Heart left ventricle (tissue), 16 donors: ENCODE data around the gene CCDC136. TPM values are rescaled to one million over a fixed set of nuclear protein-coding genes. Genes with fewer than 3 reads are reported as not detected.
A peak's percentile ranks its signal among the peaks of the same experiment; 100 is the strongest.

Source experiments
- ATAC-seq, 4 donors: fragments of 200-7000 bp; cut with Tn5 transposase; one replicate each; pipeline ENCODE4 v1.9.1; 2020 to 2022; ENCODE audit warnings: moderate library complexity in 4 of 4, mild to moderate bottlenecking in 3 of 4, moderate number of reproducible peaks in 1 of 4
- DNase-seq, 5 donors: peaks; one replicate each; pipeline ENCODE4 v3.0.0-alpha.2; 2020
- H3K27ac ChIP-seq, 12 donors: fragments of 200-600 bp; sonication (generic) in 4 of 12; one replicate each; pipeline versions ENCODE4 v1.5.0 to v1.8.0; 2016 to 2022; ENCODE audit warnings: mild to moderate bottlenecking in 2 of 12
- H3K27me3 ChIP-seq, 9 donors: fragments of 200-600 bp; sonication (generic) in 2 of 9; one replicate each; pipeline versions ENCODE4 v1.5.1 to v1.8.0; 2016 to 2022; ENCODE audit warnings: mild to moderate bottlenecking in 3 of 9
- H3K36me3 ChIP-seq, 9 donors: fragments of 200-600 bp; sonication (generic) in 2 of 9; one replicate each; pipeline versions ENCODE4 v1.5.0 to v1.8.0; 2018 to 2022; ENCODE audit warnings: mild to moderate bottlenecking in 2 of 9
- H3K4me1 ChIP-seq, 12 donors: fragments of 200-600 bp; sonication (generic) in 4 of 12; one replicate each; pipeline versions ENCODE4 v1.5.0 to v1.8.0; 2016 to 2022; ENCODE audit warnings: mild to moderate bottlenecking in 3 of 12
- H3K4me3 ChIP-seq, 12 donors: fragments of 200-600 bp; sonication (generic) in 4 of 12; one replicate each; pipeline versions ENCODE4 v1.5.0 to v1.8.0; 2017 to 2022; ENCODE audit warnings: mild to moderate bottlenecking in 9 of 12, moderate library complexity in 4 of 12
- H3K9me3 ChIP-seq, 12 donors: fragments of 200-600 bp; sonication (generic) in 4 of 12; one replicate each; pipeline versions ENCODE4 v1.5.0 to v1.8.0; 2016 to 2022; ENCODE audit warnings: mild to moderate bottlenecking in 1 of 12
- CTCF ChIP-seq, 12 donors: fragments of 200-600 bp; sonication (generic) in 4 of 12; IDR thresholded peaks; one replicate each; pipeline versions ENCODE4 v1.5.0 to v1.8.0; 2018 to 2022; ENCODE audit warnings: antibody characterized with exemption in 12 of 12, mild to moderate bottlenecking in 5 of 12
- POLR2A ChIP-seq, 2 donors: fragments of 450-650 bp; IDR thresholded peaks; one replicate each; pipeline ENCODE4 v1.6.1; 2017; ENCODE audit warnings: antibody characterized with exemption in 2 of 2, mild to moderate bottlenecking in 2 of 2, moderate library complexity in 2 of 2
- WGBS, 4 donors: extraction: QIAGEN DNeasy Blood & Tissue Kit in 2 of 4; methylation state at CpG; one replicate each; pipeline versions ENCODE4 v1.1.5 to v1.1.7; 2013 to 2018; 5-methylcytosine and 5-hydroxymethylcytosine counted together
- intact Hi-C, 10 donors: fragments of 100-400 bp; cut with DNase I; formaldehyde crosslinking; loops; one replicate each; pipeline versions ENCODE4 v1.11.1 to v1.14.2; 2022
- polyA plus RNA-seq, 2 donors: library from polyadenylated mRNA; stranded (reverse); fragments of 200-250 nt; gene quantifications; one replicate each; pipeline ENCODE4 v1.2.3, GENCODE V29; 2013
- total RNA-seq, 9 donors: library from RNA; depleted of rRNA in 2 of 9; stranded (reverse); fragments of >200 nt in 2 of 9; fragmentation: NEBNext Ultra II Directional in 3 of 9; extraction: Animal tissue kit (Norgen Biotek cat#: 25700) in 3 of 9; gene quantifications; one replicate each; pipeline versions ENCODE4 v1.1.0 to v1.2.4, GENCODE V29; 2016 to 2023
- donor health status: ischemic (EF 13 %, LVEDD 7.1; RV severe dilation, severe dysfunction).
- donor health status: healthy with polysubstance abuse.
- donor health status: DM: no; HTN: yes; CAD: no.
- donor health status: DM: no; HTN: no; CAD: no.
- donor health status: ischemic (EF 25% LVEDD 6.9; RV normal size, moderate dysfunction).
- donor health status: ischemic (EF 25% LVEDD 5.7; RV mildly dilated, moderate dysfunction).
- donor health status: healthy.
- donor health status: DM: yes; HTN: yes; CAD: no.
- donor health status: ischemic (EF 35%, LVEDD 5.7; RV mildly dilated, moderate dysfunction).
- donor health status: nonischemic (EF 11% LVEDD 7.7; RV severe dilation, severe dysfunction).
- donor health status: DM: yes; HTN: yes; CAD: no.
- donor health status: PGD.
- donor health status: ischemic (EF 29% LVEDD 5.4; RV normal size, mild dysfunction).
- donor health status: nonischemic (EF 23%, LVEDD 6.1; RV moderate dilation, normal function).

Gene CCDC136
- total and polyA plus RNA-seq, 11 donors = 6.4 to 22.8 (median 10.4) TPM

DNA sequence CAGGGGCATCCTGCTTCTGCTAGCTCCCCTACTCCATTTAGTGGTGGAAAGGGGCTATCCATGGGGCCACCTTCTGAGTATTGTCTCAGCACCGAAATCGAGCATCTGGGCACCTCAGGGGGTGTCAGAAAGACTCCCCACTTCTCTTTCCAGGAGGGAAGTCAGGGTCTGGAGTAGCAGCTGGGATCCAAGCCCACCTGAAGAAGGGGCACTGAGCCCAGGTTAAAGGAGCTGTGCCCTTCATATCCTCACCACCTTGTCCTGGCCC is 41.0 kb downstream of the CCDC136 start:
- Histone ChIP-seq H3K36me3 (peaks cover 0 to 34% (median 31%) of the 10 kb centered on the region in 9 donors), H3K4me3 (peak overlapping the region; percentile 20 to 94 (median 80)), H3K27me3 (peaks cover 0 to 31% (median 0%) of the 10 kb centered on the region in 9 donors), H3K27ac (peak overlapping the region; percentile 84 to 100 (median 96)), H3K4me1 (peaks cover 0 to 84% (median 54%) of the 10 kb centered on the region in 12 donors), H3K9me3 (no peaks in the 10 kb centered on the region)
- no peak for TF ChIP-seq POLR2A (IDR thresholded peaks at IDR 0.05)
- TF ChIP-seq CTCF (IDR thresholded peaks at IDR 0.05) = no peak
- 14 to 50% (median 20%) methylated on average over 2 of the region's 2 CpGs; no CpG with 5 or more reads in 1 of the 4 donors for WGBS, 4 donors
- ATAC-seq (no peak), DNase-seq (no peak)
- intact Hi-C loops = loop anchor here in 5 of 10 donors (2.0 to 5.0 kb wide), 5 partner anchors 30 to 96 kb away; partner anchors contain the start of genes CALU (in 2 of the 5), ATP6V1F (in 1 of the 5) and CCDC136 (in 1 of the 5)

- TF ChIP-seq POLR2A (IDR thresholded peaks at IDR 0.05) (no peak), CTCF (IDR thresholded peaks at IDR 0.05) (no peak)
- DNase-seq (peak; percentile 72 to 82 (median 80)), ATAC-seq (peak; percentile 7 to 32 (median 26))
- intact Hi-C loops = loop anchor here in 5 of 10 donors (2.0 to 5.0 kb wide), 5 partner anchors 29 to 96 kb away; partner anchors contain the start of genes CALU (in 2 of the 5), ATP6V1F (in 1 of the 5) and CCDC136 (in 1 of the 5)
- Histone ChIP-seq H3K27me3 (peaks cover 0 to 31% (median 0%) of the 10 kb centered on the region in 9 donors), H3K4me3 (peak overlapping the region in 11 of 12 donors; percentile 33 to 94 (median 80)), H3K9me3 (no peaks in the 10 kb centered on the region), H3K4me1 (peaks cover 0 to 88% (median 54%) of the 10 kb centered on the region in 12 donors), H3K27ac (peak overlapping the region; percentile 84 to 100 (median 96)), H3K36me3 (peaks cover 0 to 39% (median 36%) of the 10 kb centered on the region in 9 donors)
- WGBS, 4 donors = 7 to 11% (median 7%) methylated on average over 13 of the region's 13 CpGs
These were observed 41.6 kb downstream of the CCDC136 start for GRCh38 chr7:128833148-128833945.

DNA sequence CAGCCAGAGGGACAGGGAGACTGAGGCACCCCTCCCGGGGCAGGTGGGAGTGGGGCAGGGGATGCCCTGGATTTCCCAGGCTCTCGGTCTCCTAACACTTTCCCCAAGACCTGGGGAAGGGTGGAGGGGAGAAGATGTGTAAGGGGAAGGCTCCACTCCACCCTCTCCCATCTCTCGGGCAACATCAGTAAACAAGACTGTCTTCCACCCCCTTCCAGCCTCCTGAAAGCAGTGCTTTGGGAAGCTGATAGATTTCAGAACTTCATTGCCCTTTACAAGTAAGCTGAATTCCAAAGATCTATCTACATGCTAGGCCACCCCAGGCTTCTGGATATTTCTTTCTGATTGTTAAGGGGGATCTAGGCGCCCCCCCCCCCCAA is 42.2 kb downstream of the CCDC136 start:
- ATAC-seq (no peak), DNase-seq (no peak)
- Histone ChIP-seq H3K4me3 (peak overlapping the region in 10 of 12 donors; percentile 26 to 94 (median 80)), H3K27me3 (peaks cover 0 to 31% (median 0%) of the 10 kb centered on the region in 9 donors), H3K27ac (peak overlapping the region in 11 of 12 donors; percentile 84 to 100 (median 96)), H3K4me1 (peaks cover 0 to 92% (median 54%) of the 10 kb centered on the region in 12 donors), H3K36me3 (peaks cover 0 to 45% (median 42%) of the 10 kb centered on the region in 9 donors), H3K9me3 (no peaks in the 10 kb centered on the region)
- TF ChIP-seq CTCF (IDR thresholded peaks at IDR 0.05) (no peak), POLR2A (IDR thresholded peaks at IDR 0.05) (no peak)
- intact Hi-C loops = loop anchor here in 5 of 10 donors (2.0 to 5.0 kb wide), 5 partner anchors 29 to 97 kb away; partner anchors contain the start of genes CALU (in 2 of the 5), ATP6V1F (in 1 of the 5) and CCDC136 (in 1 of the 5)
- WGBS, 4 donors = 22 to 35% (median 26%) methylated on average over 3 to 4 of the region's 4 CpGs

DNA sequence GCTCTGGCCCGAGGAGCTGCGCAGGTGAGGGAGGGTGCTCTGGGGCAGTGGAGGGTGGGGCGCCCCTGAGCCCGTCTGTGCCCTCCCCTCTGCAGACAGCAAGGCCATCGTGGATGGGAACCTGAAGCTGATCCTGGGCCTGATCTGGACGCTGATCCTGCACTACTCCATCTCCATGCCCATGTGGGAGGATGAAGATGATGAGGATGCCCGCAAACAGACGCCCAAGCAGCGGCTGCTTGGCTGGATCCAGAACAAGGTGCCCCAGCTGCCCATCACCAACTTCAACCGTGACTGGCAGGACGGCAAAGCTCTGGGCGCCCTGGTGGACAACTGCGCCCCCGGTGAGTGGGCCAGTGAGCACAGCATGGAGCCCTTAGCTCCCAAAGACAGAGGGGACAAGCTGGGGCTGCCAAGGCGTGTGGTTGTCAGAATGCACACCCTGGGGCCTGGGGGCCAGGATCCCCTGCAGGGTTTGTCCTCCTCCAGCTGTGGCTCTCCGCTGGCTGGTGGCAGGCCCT is 43.5 kb downstream of the CCDC136 start:
- no peak for ATAC-seq
- Histone ChIP-seq H3K27ac (peak overlapping the region in 9 of 12 donors; percentile 69 to 98 (median 96)), H3K27me3 (peaks cover 0 to 21% (median 0%) of the 10 kb centered on the region in 9 donors), H3K4me1 (peaks cover 0 to 85% (median 45%) of the 10 kb centered on the region in 12 donors), H3K9me3 (no peaks in the 10 kb centered on the region), H3K4me3 (peak overlapping the region in 1 of 12 donors; percentile 6), H3K36me3 (peaks cover 0 to 59% (median 55%) of the 10 kb centered on the region in 9 donors)
- DNase-seq = peak in 2 of 5 donors; percentile 30 to 60
- intact Hi-C loops = no loop called here
- 77 to 84% (median 82%) methylated on average over 8 to 16 of the region's 16 CpGs for WGBS, 4 donors
- TF ChIP-seq CTCF (IDR thresholded peaks at IDR 0.05) (no peak), POLR2A (IDR thresholded peaks at IDR 0.05) (no peak)
